Measurements from ENCODE around the gene CPTP.

DNA sequence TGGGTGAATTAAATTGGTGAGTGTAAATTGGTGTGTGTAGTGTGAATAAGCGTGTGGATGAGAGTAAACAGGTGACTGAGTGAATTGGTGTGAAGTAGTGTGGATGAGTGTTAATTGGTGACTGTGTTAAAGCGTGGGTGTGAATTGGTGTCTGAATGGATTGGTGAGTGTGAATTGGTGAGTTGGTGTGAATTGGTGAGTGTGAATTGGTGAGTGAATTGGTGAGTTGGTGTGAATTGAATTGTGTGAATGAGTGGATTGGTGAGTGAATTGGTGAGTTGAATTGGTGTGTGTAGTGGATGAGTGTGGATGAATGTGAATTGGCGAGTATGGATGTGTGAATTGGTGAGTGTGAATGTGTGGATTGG lies 42.1 kb downstream of the CPTP start:
- TF ChIP-seq, protein P1, sequence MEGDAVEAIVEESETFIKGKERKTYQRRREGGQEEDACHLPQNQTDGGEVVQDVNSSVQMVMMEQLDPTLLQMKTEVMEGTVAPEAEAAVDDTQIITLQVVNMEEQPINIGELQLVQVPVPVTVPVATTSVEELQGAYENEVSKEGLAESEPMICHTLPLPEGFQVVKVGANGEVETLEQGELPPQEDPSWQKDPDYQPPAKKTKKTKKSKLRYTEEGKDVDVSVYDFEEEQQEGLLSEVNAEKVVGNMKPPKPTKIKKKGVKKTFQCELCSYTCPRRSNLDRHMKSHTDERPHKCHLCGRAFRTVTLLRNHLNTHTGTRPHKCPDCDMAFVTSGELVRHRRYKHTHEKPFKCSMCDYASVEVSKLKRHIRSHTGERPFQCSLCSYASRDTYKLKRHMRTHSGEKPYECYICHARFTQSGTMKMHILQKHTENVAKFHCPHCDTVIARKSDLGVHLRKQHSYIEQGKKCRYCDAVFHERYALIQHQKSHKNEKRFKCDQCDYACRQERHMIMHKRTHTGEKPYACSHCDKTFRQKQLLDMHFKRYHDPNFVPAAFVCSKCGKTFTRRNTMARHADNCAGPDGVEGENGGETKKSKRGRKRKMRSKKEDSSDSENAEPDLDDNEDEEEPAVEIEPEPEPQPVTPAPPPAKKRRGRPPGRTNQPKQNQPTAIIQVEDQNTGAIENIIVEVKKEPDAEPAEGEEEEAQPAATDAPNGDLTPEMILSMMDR (IDR thresholded peaks at IDR 0.05): no peak
- no peak for TF ChIP-seq POLR2A (IDR thresholded peaks at IDR 0.05)

Data from heart left ventricle (tissue), 13 donors.